Measurements from ENCODE around the gene DGKH. TPM values are rescaled to one million over a fixed set of nuclear protein-coding genes. Genes with fewer than 3 reads are reported as not detected.
A peak's percentile ranks its signal among the peaks of the same experiment; 100 is the strongest.

The DGKH gene, protein sequence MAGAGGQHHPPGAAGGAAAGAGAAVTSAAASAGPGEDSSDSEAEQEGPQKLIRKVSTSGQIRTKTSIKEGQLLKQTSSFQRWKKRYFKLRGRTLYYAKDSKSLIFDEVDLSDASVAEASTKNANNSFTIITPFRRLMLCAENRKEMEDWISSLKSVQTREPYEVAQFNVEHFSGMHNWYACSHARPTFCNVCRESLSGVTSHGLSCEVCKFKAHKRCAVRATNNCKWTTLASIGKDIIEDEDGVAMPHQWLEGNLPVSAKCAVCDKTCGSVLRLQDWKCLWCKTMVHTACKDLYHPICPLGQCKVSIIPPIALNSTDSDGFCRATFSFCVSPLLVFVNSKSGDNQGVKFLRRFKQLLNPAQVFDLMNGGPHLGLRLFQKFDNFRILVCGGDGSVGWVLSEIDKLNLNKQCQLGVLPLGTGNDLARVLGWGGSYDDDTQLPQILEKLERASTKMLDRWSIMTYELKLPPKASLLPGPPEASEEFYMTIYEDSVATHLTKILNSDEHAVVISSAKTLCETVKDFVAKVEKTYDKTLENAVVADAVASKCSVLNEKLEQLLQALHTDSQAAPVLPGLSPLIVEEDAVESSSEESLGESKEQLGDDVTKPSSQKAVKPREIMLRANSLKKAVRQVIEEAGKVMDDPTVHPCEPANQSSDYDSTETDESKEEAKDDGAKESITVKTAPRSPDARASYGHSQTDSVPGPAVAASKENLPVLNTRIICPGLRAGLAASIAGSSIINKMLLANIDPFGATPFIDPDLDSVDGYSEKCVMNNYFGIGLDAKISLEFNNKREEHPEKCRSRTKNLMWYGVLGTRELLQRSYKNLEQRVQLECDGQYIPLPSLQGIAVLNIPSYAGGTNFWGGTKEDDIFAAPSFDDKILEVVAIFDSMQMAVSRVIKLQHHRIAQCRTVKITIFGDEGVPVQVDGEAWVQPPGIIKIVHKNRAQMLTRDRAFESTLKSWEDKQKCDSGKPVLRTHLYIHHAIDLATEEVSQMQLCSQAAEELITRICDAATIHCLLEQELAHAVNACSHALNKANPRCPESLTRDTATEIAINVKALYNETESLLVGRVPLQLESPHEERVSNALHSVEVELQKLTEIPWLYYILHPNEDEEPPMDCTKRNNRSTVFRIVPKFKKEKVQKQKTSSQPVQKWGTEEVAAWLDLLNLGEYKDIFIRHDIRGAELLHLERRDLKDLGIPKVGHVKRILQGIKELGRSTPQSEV
- total RNA-seq: 16.0 TPM

DNA sequence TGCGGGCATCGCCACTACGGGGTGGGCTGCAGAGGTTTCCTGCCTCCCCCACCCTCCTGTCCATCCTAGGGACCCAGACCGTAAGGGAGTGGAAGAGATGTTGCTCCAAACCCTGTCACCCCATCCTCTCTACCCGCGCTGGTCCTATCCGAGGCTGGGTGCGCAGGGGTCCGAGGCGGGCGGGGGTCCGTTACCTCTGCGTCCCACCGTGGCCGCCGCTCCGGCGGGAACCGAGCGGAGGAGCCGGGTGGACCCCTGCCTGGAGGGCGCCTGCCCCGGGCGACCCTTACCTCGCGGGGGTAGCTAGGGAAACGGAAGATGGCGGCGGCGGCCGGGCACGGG is at the start of gene DGKH:
Gene DGKH (plus strand): TSS at position 307 of the 342 bp plus-strand sequence. CDS start 126 bp downstream, outside the sequence.
- Histone ChIP-seq H3K9me3 (no peaks in the 10 kb centered on the region), H3K27ac (peak within 1 kb of the TSS; percentile 91 to 99), H3K4me1 (peaks cover 2 to 7% of the 10 kb centered on the region in 2 donors), H3K36me3 (no peaks in the 10 kb centered on the region), H3K4me3 (peak within 1 kb of the TSS; percentile 86 to 96), H3K27me3 (no peaks in the 10 kb centered on the region)
- TF ChIP-seq, protein P1, sequence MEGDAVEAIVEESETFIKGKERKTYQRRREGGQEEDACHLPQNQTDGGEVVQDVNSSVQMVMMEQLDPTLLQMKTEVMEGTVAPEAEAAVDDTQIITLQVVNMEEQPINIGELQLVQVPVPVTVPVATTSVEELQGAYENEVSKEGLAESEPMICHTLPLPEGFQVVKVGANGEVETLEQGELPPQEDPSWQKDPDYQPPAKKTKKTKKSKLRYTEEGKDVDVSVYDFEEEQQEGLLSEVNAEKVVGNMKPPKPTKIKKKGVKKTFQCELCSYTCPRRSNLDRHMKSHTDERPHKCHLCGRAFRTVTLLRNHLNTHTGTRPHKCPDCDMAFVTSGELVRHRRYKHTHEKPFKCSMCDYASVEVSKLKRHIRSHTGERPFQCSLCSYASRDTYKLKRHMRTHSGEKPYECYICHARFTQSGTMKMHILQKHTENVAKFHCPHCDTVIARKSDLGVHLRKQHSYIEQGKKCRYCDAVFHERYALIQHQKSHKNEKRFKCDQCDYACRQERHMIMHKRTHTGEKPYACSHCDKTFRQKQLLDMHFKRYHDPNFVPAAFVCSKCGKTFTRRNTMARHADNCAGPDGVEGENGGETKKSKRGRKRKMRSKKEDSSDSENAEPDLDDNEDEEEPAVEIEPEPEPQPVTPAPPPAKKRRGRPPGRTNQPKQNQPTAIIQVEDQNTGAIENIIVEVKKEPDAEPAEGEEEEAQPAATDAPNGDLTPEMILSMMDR (IDR thresholded peaks at IDR 0.05): no peak
- intact Hi-C loops (cut with DNase I): loop anchor here (1.0 to 10.0 kb wide), 9 partner anchors 8 to 1384 kb away; partner anchors contain the start of genes AKAP11, FOXO1, MRPS31 and VWA8
- DNase-seq (ENCODE audit: low spot score in 2 of 2): no peak

DNA sequence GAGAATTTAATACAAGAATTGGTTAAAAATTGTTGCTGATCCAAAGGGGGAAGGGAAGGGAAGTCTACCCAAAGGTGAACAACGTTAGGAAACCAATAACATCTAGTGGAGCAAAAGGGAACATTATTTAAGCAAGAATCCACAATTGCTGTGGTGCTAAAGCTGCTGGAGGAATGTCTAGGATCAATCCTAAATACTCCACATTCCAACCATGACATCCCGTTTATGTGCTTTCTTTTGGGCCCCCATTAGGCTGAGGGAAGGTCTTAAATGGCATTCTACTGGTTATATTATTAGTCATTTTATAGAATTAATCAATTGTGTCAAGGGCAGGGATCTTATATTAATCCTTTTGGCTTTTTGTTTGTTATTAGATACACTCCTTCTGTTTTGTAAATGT is 47.6 kb upstream of the DGKH start:
- intact Hi-C loops (cut with DNase I): no loop called here

DNA sequence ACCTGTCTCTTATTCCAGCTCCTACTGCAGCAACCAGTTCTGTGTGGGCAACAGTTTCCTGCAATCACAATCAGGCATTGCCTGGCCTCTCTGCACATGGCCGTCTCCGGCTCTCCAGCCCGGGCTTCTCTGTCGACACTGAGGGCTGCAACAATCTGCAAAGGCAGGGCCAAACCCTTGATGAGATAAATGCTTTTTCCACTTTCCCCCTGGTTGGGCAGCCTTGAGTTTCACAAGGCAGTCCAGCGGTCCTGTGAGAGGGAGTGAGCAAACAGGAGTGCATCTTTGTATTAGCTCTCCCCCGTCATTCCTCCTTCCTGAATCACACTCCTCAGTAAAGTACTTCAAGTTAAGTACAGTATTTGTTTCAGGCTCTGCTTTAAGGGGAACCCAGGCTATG is 46.9 kb upstream of the DGKH start:
- TF ChIP-seq, protein P1 (IDR thresholded peaks at IDR 0.05): no peak
- DNase-seq (ENCODE audit: low spot score in 2 of 2): no peak
- no peaks in the 10 kb centered on the region for H3K4me1 ChIP-seq
- no peaks in the 10 kb centered on the region for H3K27me3 ChIP-seq
- intact Hi-C loops (cut with DNase I): no loop called here
- H3K27ac ChIP-seq: no peak overlapping the region
- no peak overlapping the region for H3K4me3 ChIP-seq
- H3K9me3 ChIP-seq: no peaks in the 10 kb centered on the region
- H3K36me3 ChIP-seq: no peaks in the 10 kb centered on the region

More for the DNA sequence above, 47.6 kb upstream of the DGKH start:
- Histone ChIP-seq H3K27ac (no peak overlapping the region), H3K4me1 (no peaks in the 10 kb centered on the region), H3K4me3 (no peak overlapping the region), H3K36me3 (no peaks in the 10 kb centered on the region), H3K9me3 (no peaks in the 10 kb centered on the region), H3K27me3 (no peaks in the 10 kb centered on the region)
- TF ChIP-seq, protein P1 (IDR thresholded peaks at IDR 0.05): no peak
- no peak for DNase-seq (ENCODE audit: low spot score in 2 of 2)

DNA sequence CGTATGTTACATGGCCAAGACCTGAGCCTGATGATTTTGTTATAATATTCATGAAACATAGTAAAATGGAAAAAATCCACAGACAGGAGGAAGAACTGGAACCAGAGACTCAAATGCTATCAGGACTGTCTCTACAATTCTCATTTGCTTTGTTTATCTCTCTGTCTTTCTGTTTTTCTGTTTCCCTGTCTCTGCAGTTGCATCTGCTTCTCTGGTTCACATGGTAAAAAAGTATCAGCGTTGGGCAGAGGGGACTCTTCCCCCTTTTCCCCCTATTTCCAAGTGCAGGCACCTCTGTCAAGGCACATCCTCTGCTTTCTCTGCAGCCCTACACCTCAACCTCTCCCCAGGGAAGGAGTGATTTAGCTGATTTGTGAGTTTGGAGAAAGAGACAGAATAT is 46.4 kb upstream of the DGKH start:
- Histone ChIP-seq H3K9me3 (no peaks in the 10 kb centered on the region), H3K27ac (no peak overlapping the region), H3K27me3 (no peaks in the 10 kb centered on the region), H3K4me3 (no peak overlapping the region), H3K4me1 (no peaks in the 10 kb centered on the region), H3K36me3 (no peaks in the 10 kb centered on the region)
- TF ChIP-seq, protein P1 (IDR thresholded peaks at IDR 0.05): no peak
- intact Hi-C loops (cut with DNase I): no loop called here
- no peak for DNase-seq (ENCODE audit: low spot score in 2 of 2)

DNA sequence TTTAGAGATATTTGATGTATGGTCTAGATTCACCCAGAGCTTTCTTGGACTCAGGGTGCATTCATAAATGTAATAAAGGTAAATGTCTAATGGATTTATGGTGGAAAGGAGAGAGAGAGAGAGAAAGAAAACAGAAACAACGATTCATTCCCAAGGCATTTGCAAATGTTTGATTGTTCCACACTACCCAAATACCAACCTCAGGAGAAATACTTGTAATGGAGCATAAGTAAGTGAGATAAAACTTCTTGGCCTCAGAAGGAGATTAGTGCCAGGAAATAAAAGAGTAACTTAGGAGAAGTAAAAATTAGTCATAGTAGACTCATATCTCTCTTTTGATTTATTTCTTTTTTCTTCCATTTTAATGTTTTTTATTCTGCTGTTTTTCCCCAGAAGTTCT is 40.6 kb upstream of the DGKH start:
- Histone ChIP-seq H3K9me3 (no peaks in the 10 kb centered on the region), H3K36me3 (no peaks in the 10 kb centered on the region), H3K27me3 (no peaks in the 10 kb centered on the region), H3K27ac (no peak overlapping the region), H3K4me3 (no peak overlapping the region), H3K4me1 (peaks cover 0 to 10% of the 10 kb centered on the region in 2 donors)
- intact Hi-C loops (cut with DNase I): no loop called here
- TF ChIP-seq, protein P1 (IDR thresholded peaks at IDR 0.05): no peak
- DNase-seq (ENCODE audit: low spot score in 2 of 2): no peak

All from ascending aorta (tissue), 2 donors.